HEK293 (cell line): ENCODE data around the gene OR52E5.

Experiments
- CTCF ChIA-PET: fragments of 350-600 bp; formaldehyde crosslinking; extraction: SDS; loops from one replicate; lab custom pipeline; 2021; ENCODE audit warnings: antibody characterized with exemption; lab: Yijun Ruan, JAX
- POLR2A ChIA-PET: fragments of 300-600 bp; formaldehyde crosslinking; extraction: SDS; loops from one replicate; lab custom pipeline; 2020; ENCODE audit warnings: antibody characterized with exemption, inconsistent platforms; lab: Yijun Ruan, JAX
- H3K27ac ChIP-seq: fragments of 200-500 bp; sonication (Bioruptor generic); 2 replicates; pipeline ENCODE4 v1.5.1; 2014; ENCODE audit warnings: low read depth, low read length, control low read depth, inconsistent platforms; ENCODE audit errors: extremely low read depth
- H3K36me3 ChIP-seq, 2 experiments: fragments of 200-500 bp in 1 of 2; sonication (Bioruptor generic) in 1 of 2; 1 replicate in 1 of 2; 2 replicates in 1 of 2; pipeline ENCODE4 v1.5.1; 2014 to 2017; ENCODE audit warnings: inconsistent platforms in 2 of 2, low read length in 2 of 2; ENCODE audit not compliant: control insufficient read depth in 2 of 2, insufficient read depth in 1 of 2
- H3K4me1 ChIP-seq: fragments of 200-500 bp; sonication (Bioruptor generic); 2 replicates; pipeline ENCODE4 v1.5.1; 2014; ENCODE audit warnings: mild to moderate bottlenecking, low read length, inconsistent platforms; ENCODE audit not compliant: control insufficient read depth, insufficient read depth
- H3K4me3 ChIP-seq: 2 replicates; pipeline ENCODE4 v1.5.1; 2011; ENCODE audit warnings: low read depth, mild to moderate bottlenecking, control low read depth, low read length, moderate library complexity
- H3K9me3 ChIP-seq: fragments of 200-500 bp; sonication (Bioruptor generic); 2 replicates; pipeline ENCODE4 v1.5.1; 2014; ENCODE audit warnings: low read depth, low read length, inconsistent platforms; ENCODE audit not compliant: control insufficient read depth, insufficient read depth
- CTCF ChIP-seq: fragments of 450-650 bp; formaldehyde crosslinking; IDR thresholded peaks from 2 replicates; pipeline ENCODE4 v1.5.1; 2016; ENCODE audit warnings: missing biosample characterization, missing genetic modification characterization
- GFI1B ChIP-seq: fragments of 450-650 bp; formaldehyde crosslinking; IDR thresholded peaks from 2 replicates; pipeline ENCODE4 v1.5.1; 2016; ENCODE audit warnings: missing biosample characterization, missing genetic modification characterization
- GLI2 ChIP-seq: fragments of 450-650 bp; formaldehyde crosslinking; IDR thresholded peaks from 2 replicates; pipeline ENCODE4; 2017; ENCODE audit warnings: missing biosample characterization, missing genetic modification characterization, low read depth, borderline replicate concordance
- HIC1 ChIP-seq: fragments of 450-650 bp; formaldehyde crosslinking; IDR thresholded peaks from 2 replicates; pipeline ENCODE4 v1.5.1; 2016; ENCODE audit warnings: missing biosample characterization, missing genetic modification characterization
- KLF9 ChIP-seq: fragments of 450-650 bp; formaldehyde crosslinking; IDR thresholded peaks from 2 replicates; pipeline ENCODE4 v1.5.1; 2016; ENCODE audit warnings: missing biosample characterization, missing genetic modification characterization, low read depth
- OVOL3 ChIP-seq: fragments of 450-650 bp; formaldehyde crosslinking; IDR thresholded peaks from 2 replicates; pipeline ENCODE4 v1.5.1; 2016; ENCODE audit warnings: missing biosample characterization, missing genetic modification characterization
- PBX3 ChIP-seq: sonication (generic); formaldehyde crosslinking; IDR thresholded peaks from 2 replicates; pipeline ENCODE4 v1.8.1; 2022; ENCODE audit warnings: mild to moderate bottlenecking, moderate library complexity, missing genetic modification reagents
- REPIN1 ChIP-seq: fragments of 450-650 bp; formaldehyde crosslinking; IDR thresholded peaks from 2 replicates; pipeline ENCODE4 v1.5.1; 2017; ENCODE audit warnings: missing biosample characterization, missing genetic modification characterization, low read depth
- SETDB1 ChIP-seq: IDR thresholded peaks from one replicate; pipeline ENCODE4 v1.6.1; 2017; ENCODE audit warnings: mild to moderate bottlenecking, low read length, moderate library complexity, mixed read lengths; ENCODE audit not compliant: insufficient read length
- ZBTB20 ChIP-seq: fragments of 450-650 bp; formaldehyde crosslinking; IDR thresholded peaks from 2 replicates; pipeline ENCODE4 v1.5.1; 2016; ENCODE audit warnings: missing biosample characterization, missing genetic modification characterization
- ZBTB21 ChIP-seq: fragments of 450-650 bp; formaldehyde crosslinking; IDR thresholded peaks from 2 replicates; pipeline ENCODE4 v1.5.1; 2017; ENCODE audit warnings: missing biosample characterization, missing genetic modification characterization
- ZBTB44 ChIP-seq: fragments of 450-650 bp; IDR thresholded peaks from 2 replicates; pipeline ENCODE4 v1.5.1; 2018; ENCODE audit warnings: missing biosample characterization, mild to moderate bottlenecking, missing genetic modification characterization
- ZFP69B ChIP-seq: fragments of 450-650 bp; formaldehyde crosslinking; IDR thresholded peaks from 2 replicates; pipeline ENCODE4 v1.5.1; 2016; ENCODE audit warnings: missing biosample characterization, missing genetic modification characterization
- ZNF169 ChIP-seq: fragments of 450-650 bp; formaldehyde crosslinking; IDR thresholded peaks from 2 replicates; pipeline ENCODE4 v1.5.1; 2016; ENCODE audit warnings: missing biosample characterization, missing genetic modification characterization
- ZNF2 ChIP-seq: fragments of 450-650 bp; formaldehyde crosslinking; IDR thresholded peaks from 2 replicates; pipeline ENCODE4 v1.5.1; 2016; ENCODE audit warnings: missing biosample characterization, missing genetic modification characterization
- ZNF202 ChIP-seq: fragments of 450-650 bp; formaldehyde crosslinking; IDR thresholded peaks from 2 replicates; pipeline ENCODE4 v1.5.1; 2016; ENCODE audit warnings: missing biosample characterization, missing genetic modification characterization, borderline replicate concordance
- ZNF302 ChIP-seq: fragments of 450-650 bp; formaldehyde crosslinking; IDR thresholded peaks from 2 replicates; pipeline ENCODE4 v1.5.1; 2016; ENCODE audit warnings: missing biosample characterization, missing genetic modification characterization, low read depth
- ZNF311 ChIP-seq: fragments of 450-650 bp; formaldehyde crosslinking; IDR thresholded peaks from 2 replicates; pipeline ENCODE4 v1.5.1; 2017; ENCODE audit warnings: missing biosample characterization, missing genetic modification characterization, borderline replicate concordance
- ZNF645 ChIP-seq: fragments of 450-650 bp; formaldehyde crosslinking; IDR thresholded peaks from 2 replicates; pipeline ENCODE4; 2016; ENCODE audit warnings: missing biosample characterization, missing genetic modification characterization
- ZNF658 ChIP-seq: fragments of 450-650 bp; formaldehyde crosslinking; IDR thresholded peaks from 2 replicates; pipeline ENCODE4; 2016; ENCODE audit warnings: missing biosample characterization, missing genetic modification characterization
- ZNF777 ChIP-seq: fragments of 450-650 bp; formaldehyde crosslinking; IDR thresholded peaks from 2 replicates; pipeline ENCODE4 v1.5.1; 2017; ENCODE audit warnings: missing biosample characterization, missing genetic modification characterization, borderline replicate concordance
- ZSCAN5A ChIP-seq: fragments of 450-650 bp; formaldehyde crosslinking; IDR thresholded peaks from 2 replicates; pipeline ENCODE4 v1.5.1; 2016; ENCODE audit warnings: missing biosample characterization, missing genetic modification characterization

Gene OR52E5

GRCh38 chr11:5899534-5899933 lies 6.5 kb downstream of the OR52E5 start (continued):
- TF ChIP-seq HIC1 (tag by site-specific recombination): no peak
- TF ChIP-seq CTCF (tag by site-specific recombination): no peak
- no peak for TF ChIP-seq ZBTB21

GRCh38 chr11:5910540-5910939 lies 17.5 kb downstream of the OR52E5 start:
- no peaks in the 10 kb centered on the region for H3K4me1 ChIP-seq
- H3K4me3 ChIP-seq: no peak overlapping the region
- H3K27ac ChIP-seq: no peak overlapping the region
- no peaks in the 10 kb centered on the region for H3K9me3 ChIP-seq
- ChIA-PET POLR2A (no interaction called here), CTCF (interaction anchor here (1.2 kb wide), 1 partner anchor 452 kb away, joined by 5 read pairs; no protein-coding TSS in a partner anchor)
- no peaks in the 10 kb centered on the region for H3K36me3 ChIP-seq
- TF ChIP-seq ZNF311 (tag by site-specific recombination) (no peak), REPIN1 (no peak), ZNF202 (tag by site-specific recombination) (no peak)

GRCh38 chr11:5922749-5923426 lies 29.9 kb downstream of the OR52E5 start:
- ChIA-PET POLR2A (no interaction called here), CTCF (interaction anchor here (0.6 kb wide), 1 partner anchor 760 kb away, joined by 3 read pairs; the partner anchor contains the start of gene MRPL17)
- Histone ChIP-seq H3K4me3 (no peak overlapping the region), H3K27ac (no peak overlapping the region), H3K4me1 (no peaks in the 10 kb centered on the region), H3K9me3 (no peaks in the 10 kb centered on the region), H3K36me3 (no peaks in the 10 kb centered on the region)
- no peak for TF ChIP-seq ZNF658 (tag by site-specific recombination)
- TF ChIP-seq ZNF645 (tag by site-specific recombination): no peak
- no peak for TF ChIP-seq SETDB1
- no peak for TF ChIP-seq ZSCAN5A
- no peak for TF ChIP-seq KLF9 (tag by site-specific recombination)
- no peak for TF ChIP-seq GLI2
- TF ChIP-seq GFI1B (tag by site-specific recombination): no peak
- TF ChIP-seq ZNF302 (tag by site-specific recombination): no peak
- no peak for TF ChIP-seq ZNF777 (tag by site-specific recombination)
- no peak for TF ChIP-seq ZBTB44 (tag by site-specific recombination)
- no peak for TF ChIP-seq ZBTB20 (tag by site-specific recombination)
- no peak for TF ChIP-seq OVOL3
- no peak for TF ChIP-seq ZNF2 (tag by site-specific recombination)
- TF ChIP-seq PBX3 (CRISPR knock-in tag): no peak
- TF ChIP-seq ZFP69B: no peak
- no peak for TF ChIP-seq ZNF169
